SK-MEL-5 (cell line): ENCODE data around the gene BRSK1. TPM values are rescaled to one million over a fixed set of nuclear protein-coding genes. Genes with fewer than 3 reads are reported as not detected.

Experiments
- DNase-seq: peaks from one replicate; pipeline ENCODE4 v3.0.0-alpha.2; 2016; ENCODE audit warnings: low read depth, low spot score
- in situ Hi-C: cut with HindIII; loops from 2 replicates; pipeline ENCODE4 v1.10.0; 2016; ENCODE audit warnings: low sequenced_read_pairs, high pct_unique_total_duplicates, low pct_unique_long_range_greater_than_20kb
- total RNA-seq: library from RNA; depleted of rRNA; stranded (reverse); fragments of >200 nt; shearing (Covaris generic); gene quantifications from 2 replicates; pipeline ENCODE4 v1.2.3, GENCODE V29; 2014

BRSK1 gene
- total RNA-seq, 1 experiment from 2014 or later = 3.5 TPM

DNA sequence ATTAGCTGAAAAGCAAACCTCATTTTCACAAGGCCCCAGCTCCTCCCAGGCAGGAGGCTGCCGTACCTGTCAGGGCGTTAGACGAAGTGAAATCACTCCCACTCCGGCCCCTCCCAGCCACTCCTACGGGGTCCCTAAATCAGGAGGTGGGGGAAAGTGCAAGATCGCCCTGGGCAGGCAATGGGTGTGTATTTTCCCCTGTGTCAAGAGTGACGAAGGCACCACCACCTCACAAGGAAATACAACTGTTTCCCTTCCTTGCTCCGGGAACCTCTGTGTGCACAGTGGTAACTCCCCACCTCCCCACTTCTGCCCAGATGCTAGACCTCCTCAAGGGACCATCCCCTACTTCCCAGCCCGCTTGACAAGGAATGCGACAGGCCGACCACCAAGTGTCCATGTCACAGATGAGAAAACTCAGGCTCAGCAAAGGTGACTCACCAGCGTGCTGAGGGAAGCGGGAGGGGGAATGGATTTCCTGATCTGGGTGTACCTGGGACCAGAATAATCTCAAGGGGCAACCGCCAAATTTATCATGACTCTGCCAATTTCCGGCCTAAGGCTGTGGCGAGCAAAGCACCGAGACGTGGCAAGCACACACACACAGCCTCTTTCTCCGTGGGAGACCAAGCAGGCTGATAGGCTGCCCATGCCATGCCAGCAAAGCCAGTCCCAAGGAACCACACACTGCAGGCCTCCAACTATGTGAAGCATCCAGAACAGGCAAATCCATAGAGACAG is 32.3 kb upstream of the BRSK1 start:
- in situ Hi-C loops = no loop called here
- no peak for DNase-seq

DNA sequence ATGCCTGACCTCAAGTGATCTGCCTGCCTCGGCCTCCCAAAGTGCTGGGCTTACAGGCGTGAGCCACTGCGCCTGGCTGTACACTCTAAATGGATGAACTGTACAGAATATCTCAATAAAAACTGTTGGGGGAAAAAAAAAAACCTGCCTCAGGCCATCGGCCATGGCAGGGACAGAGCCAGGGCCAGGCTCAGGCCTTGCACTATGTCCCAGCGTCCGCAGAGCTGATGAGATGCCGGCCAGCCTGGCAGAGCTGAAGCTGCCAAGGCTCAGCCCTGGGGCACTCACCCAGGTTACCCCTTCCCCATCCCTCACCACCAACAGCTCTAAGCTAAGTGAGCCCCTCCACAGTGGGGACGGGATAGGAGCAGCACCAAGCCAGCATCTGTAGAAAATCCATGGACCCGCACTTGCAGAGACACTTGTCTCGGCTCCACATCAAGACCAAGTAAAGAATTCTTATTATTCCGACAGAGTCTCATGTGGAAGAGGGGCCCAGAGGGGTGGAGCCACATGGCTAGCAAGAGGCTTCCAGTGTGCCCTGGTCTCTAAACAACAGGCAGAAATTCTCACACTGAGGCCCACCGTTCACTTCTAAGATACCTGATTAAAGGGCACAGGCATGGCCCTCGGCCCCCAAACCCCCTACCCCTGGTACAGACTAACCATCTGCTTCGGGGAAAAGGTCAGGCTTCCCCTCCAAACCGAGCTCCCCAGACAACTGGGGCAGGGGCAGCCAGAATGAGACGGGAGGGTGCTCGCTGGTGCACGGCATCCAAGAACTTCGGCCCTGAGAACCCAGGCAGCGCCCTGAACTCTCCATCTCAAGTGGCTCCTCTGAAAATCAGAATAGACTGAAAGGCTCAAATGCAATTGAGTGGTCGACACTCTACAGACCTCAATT is 30.8 kb upstream of the BRSK1 start:
- in situ Hi-C loops = no loop called here
- no peak for DNase-seq

DNA sequence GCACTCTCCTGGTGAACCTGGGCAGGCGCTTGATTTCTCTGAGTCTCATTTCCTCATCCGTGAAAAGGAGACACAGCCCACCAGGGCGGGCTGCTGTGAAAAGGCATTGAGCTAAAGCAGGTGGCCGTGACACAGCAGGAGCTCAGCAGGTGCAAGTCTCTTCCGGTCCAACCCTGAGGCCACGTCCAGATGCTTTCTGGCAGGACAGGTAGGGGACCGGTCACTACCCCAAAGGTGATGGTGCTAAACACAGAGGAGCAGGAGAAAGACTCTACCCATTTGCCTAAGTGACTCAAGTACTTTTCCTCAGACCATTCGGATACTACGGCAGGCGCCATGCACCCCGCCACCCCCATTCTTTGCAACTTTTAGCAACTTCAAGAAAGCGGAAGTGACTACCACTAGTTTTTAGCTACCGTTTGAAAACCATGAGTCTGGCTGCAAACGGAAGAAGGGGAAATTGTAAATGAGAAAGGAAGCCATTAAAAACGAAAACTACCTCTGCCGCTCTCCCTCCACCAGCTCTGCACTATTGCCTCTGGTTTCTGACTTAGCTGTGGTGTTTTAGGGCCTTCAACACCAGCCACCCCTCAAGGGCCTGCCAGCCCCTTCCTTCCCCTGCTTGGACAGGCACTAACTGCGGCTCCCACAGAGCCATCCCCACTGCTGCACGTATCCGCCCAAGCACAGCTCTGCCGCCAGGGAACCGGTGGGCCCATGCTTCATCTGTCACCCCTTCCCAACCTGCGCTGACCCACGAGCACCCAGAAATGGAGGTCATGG is 29.8 kb upstream of the BRSK1 start:
- in situ Hi-C loops = no loop called here
- DNase-seq = no peak

DNA sequence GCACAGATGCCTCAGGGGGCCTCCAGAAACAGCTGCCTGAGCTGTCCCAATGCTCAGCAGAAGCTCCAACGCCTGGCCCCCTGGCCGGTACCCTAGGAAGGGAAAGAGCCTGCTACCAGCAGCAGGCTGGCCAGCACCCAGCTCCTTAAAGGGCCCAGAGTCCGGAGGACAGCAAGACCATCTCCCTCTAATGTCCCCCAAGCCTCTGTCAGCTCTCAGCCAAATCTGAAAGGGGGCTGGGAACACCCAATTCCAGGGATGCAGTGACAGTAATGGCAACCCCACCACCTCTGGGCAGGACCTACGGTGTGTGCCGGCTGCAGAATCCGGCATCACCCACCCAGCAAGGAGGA is 29.2 kb upstream of the BRSK1 start:
- in situ Hi-C loops = no loop called here

GRCh38 chr19:55255618-55256423 is 28.0 kb upstream of the BRSK1 start:
- no peak for DNase-seq
- in situ Hi-C loops = no loop called here

More for the DNA sequence above, 29.2 kb upstream of the BRSK1 start:
- DNase-seq = no peak

DNA sequence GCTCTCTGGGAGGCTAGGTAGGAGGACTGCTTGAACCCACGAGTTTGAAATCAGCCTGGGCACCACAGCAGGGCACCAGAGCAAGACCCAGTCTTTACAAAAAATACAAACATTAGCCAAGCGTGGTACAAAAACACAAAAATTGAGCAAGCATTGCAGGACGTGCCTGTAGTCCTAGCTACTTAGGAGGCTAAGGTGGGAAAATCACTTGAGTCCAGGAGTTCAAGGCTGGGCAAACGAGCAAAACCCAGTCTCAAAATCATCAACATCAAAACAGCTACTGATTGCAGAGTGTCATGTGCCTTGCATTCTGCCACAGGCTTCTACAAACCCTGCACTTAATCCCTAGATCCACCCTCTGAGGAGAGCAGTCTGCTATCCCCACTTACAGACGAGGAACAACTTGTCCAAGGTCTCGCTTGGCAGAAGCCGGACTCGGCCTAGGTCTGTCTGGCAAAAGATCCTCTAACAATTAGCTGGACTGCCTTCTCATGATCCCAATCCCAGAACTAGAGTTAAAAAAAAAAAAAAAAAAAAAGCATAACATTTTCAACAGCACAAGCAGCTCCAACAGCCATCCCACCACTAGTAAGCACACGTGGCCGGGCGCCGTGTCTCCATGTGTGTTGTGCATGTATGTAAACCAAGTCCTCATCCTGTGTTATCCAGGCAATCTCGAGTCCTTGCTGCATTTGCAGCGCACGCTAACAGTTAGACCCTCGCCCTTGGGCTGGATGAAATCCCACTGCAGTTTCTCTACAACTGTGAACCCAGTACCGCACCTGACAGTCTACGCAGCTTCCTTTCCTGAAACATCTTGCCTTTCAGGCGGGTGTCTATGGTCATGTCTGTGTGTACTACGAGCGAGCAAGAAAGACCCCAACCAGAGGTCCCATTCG is 27.0 kb upstream of the BRSK1 start:
- in situ Hi-C loops = no loop called here
- DNase-seq = no peak

DNA sequence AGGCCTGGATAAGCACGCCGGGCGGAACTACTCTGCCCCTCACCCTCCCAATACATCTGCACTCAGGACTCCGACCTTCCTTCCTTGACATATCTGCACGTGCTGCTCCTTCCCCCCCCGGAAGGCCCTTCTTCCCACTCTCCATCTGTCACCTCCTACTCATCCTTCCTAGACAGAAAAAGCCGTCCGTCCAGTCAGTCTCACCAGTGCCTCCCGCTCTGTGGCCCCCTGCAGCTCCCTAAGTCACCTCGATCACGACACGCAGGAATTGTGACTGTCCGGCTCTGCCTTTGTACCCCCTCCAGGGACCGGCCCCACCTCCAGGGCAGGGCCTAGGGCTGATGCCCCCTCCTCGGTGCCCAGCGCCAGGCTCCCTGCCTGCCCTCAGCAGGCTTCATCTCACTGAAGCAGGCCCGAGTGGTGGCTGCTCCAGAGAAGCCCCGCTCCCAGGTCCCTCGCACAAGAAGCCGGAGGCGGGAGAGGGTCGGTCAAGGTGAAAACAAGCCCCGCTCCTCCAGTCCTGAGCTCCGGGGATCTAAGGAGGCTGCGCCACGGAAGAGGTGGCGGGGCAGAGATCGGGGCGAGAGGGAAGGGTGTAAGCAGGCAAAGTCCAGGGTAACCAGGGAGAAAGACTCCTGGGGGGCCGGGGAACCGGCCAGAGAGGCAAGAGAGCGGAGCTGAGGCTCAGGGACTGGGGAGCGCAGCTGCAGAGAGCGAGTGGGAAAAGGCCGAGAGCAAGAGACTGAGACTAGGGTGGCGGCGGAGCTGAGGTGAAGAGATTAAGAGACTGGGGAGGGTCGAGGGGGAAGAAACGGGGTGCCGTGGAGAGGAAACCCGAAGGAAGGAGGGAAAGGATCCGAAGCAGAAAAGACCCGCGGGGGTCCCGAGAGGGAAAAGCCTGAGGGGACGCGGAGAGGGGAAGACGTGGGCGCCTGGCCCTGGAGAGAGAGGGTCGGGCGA is 26.1 kb upstream of the BRSK1 start:
- no peak for DNase-seq
- in situ Hi-C loops = no loop called here

- in situ Hi-C loops = no loop called here
- no peak for DNase-seq
These were observed 25.3 kb upstream of the BRSK1 start for GRCh38 chr19:55258476-55258827.

DNA sequence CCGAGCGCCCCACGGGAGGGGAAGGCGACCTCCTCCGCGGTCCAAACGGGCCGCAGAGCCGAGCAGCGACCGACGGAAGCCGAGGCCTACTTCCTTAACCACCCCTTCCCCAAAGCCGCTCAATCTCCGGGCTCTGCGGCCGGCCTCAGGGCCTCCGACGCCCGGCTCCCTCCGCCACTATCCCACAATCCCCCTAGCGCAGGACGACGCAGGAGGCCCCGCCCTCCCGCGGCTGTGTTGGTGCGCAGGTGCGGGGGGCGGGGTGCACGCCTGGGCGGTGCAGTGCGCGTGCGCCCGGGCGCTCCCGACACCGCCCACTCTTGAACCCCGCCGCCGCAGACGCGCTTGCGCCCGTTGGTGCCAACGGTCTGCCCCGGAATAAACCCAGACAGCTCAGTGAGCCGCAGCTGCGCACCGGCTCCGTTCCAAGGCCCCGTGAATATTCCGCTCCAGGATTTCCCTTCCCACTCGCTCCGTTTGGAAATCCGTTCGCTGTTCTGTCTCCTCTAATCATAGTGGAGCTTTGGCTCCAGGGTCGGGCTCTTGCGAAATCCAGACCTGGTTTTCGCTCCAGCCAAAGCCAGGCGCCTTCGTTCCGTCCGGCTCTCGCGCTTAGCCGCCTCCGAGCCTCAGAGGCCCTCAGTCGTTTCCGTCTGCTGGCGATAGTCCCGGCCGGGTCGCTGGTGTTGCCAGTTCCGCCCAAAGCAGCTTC is 24.8 kb upstream of the BRSK1 start, which contains the start of gene PPP6R1:
Gene PPP6R1 (minus strand): TSS at position 190 of the 712 bp plus-strand sequence. CDS start 11,914 bp downstream, outside the sequence.
- in situ Hi-C loops = no loop called here
- peak; percentile 99 for DNase-seq

- no peak for DNase-seq
- in situ Hi-C loops = no loop called here
These were observed 24.1 kb upstream of the BRSK1 start for GRCh38 chr19:55259540-55260210.

- in situ Hi-C loops = no loop called here
- no peak for DNase-seq
These were observed 22.1 kb upstream of the BRSK1 start for GRCh38 chr19:55261671-55262126.

- in situ Hi-C loops = no loop called here
- DNase-seq = no peak
These were observed 21.4 kb upstream of the BRSK1 start for GRCh38 chr19:55262359-55262758.

- in situ Hi-C loops = no loop called here
- DNase-seq = no peak
These were observed 19.3 kb upstream of the BRSK1 start for GRCh38 chr19:55264531-55264930.

DNA sequence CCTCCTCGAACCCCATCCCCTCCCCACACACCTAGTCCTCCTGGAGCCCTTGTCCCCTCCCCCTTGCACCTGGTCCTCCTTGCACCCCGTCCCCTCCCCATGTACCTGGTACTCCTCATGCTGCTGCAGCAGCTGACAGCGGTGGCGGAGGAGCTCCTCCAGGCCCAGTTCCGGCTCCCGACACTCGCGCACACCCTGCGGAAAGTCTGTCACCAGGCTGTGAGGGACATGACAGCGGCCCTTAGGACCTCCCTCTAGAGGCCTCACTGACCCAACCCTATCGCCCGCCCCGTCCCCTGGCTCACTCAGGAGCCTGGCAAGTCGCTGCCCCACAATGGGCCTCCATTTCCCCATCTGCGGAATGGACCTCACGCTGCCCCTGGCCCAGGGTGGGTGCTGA is 18.6 kb upstream of the BRSK1 start:
- in situ Hi-C loops = no loop called here
- DNase-seq = no peak
